ENCODE results near the gene NPLOC4. TPM values are rescaled to one million over a fixed set of nuclear protein-coding genes. Genes with fewer than 3 reads are reported as not detected.

The NPLOC4 gene
- total and polyA plus RNA-seq, 9 of the 15 experiments (the other 6 are each of a cell fraction or from before 2014, with no cell fraction given) = 1.5 to 116 (median 64.5) TPM

DNA sequence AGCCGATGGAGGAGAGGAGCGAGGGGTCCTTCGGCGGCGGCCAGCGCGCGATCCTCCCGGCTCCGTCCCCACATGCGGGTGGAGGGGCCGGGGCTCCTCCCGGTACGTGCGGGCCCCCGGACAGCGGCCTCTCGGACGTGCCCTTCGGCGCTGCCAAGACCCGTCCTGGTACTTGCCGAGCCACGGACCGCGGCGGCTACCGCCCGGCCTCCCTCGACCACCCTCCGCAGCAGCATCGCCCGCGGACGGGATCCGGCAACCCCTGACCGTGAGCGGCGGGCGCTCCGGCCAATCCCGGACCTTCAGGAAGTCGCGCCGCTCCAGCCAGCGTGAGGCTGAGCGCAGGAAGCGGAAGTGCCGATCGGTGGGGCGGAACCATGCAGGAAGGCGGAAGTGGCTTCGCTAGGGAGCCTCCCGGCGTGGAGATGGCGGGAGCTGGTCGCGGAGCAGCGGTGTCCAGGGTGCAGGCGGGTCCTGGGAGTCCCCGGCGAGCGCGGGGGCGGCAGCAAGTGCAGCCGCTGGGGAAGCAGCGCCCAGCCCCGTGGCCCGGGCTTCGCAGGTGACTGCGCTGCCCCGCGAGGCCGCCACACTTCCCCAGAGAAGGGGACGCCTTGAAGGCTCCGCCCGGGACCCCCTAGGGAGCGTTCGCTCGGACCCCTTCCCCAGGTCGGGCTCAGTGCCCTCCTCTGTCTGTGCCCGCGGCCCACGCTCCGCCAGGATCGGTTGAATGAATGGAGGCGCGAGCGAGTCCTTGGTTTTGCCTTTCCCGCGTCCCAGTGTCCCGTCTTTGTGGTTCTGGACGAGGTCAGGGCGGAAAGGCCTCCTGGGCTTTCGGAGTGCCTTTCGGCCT is 29.7 kb upstream of the NPLOC4 start, which contains the start of the genes CCDC137 and OXLD1 (continued):
- TF ChIP-seq CXXC5 (CRISPR knock-in tag; IDR thresholded peaks at IDR 0.05) = peak; percentile 71
- no peak for TF ChIP-seq XRCC3 (IDR thresholded peaks at IDR 0.05)
- TF ChIP-seq, protein P1, sequence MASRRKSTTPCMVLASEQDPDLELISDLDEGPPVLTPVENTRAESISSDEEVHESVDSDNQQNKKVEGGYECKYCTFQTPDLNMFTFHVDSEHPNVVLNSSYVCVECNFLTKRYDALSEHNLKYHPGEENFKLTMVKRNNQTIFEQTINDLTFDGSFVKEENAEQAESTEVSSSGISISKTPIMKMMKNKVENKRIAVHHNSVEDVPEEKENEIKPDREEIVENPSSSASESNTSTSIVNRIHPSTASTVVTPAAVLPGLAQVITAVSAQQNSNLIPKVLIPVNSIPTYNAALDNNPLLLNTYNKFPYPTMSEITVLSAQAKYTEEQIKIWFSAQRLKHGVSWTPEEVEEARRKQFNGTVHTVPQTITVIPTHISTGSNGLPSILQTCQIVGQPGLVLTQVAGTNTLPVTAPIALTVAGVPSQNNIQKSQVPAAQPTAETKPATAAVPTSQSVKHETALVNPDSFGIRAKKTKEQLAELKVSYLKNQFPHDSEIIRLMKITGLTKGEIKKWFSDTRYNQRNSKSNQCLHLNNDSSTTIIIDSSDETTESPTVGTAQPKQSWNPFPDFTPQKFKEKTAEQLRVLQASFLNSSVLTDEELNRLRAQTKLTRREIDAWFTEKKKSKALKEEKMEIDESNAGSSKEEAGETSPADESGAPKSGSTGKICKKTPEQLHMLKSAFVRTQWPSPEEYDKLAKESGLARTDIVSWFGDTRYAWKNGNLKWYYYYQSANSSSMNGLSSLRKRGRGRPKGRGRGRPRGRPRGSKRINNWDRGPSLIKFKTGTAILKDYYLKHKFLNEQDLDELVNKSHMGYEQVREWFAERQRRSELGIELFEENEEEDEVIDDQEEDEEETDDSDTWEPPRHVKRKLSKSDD (conservative IDR thresholded peaks at IDR 0.05; ENCODE audit: low read length) = no peak
- peak; percentile 88 for TF ChIP-seq ASH1L (IDR thresholded peaks at IDR 0.05; ENCODE audit: borderline replicate concordance, low read depth, partially characterized antibody)
- TF ChIP-seq ZNF41 (CRISPR knock-in tag; conservative IDR thresholded peaks at IDR 0.05) = no peak
- no peak for TF ChIP-seq ETS2 (tag; IDR thresholded peaks at IDR 0.05; ENCODE audit: borderline replicate concordance, poor library complexity, severe bottlenecking)
- peak; percentile 78; the same call in 1 of the 2 replicates for TF ChIP-seq EP400 (IDR thresholded peaks at IDR 0.05)
- TF ChIP-seq STAT5B (CRISPR knock-in tag; IDR thresholded peaks at IDR 0.05) = no peak
- TF ChIP-seq, protein P2, sequence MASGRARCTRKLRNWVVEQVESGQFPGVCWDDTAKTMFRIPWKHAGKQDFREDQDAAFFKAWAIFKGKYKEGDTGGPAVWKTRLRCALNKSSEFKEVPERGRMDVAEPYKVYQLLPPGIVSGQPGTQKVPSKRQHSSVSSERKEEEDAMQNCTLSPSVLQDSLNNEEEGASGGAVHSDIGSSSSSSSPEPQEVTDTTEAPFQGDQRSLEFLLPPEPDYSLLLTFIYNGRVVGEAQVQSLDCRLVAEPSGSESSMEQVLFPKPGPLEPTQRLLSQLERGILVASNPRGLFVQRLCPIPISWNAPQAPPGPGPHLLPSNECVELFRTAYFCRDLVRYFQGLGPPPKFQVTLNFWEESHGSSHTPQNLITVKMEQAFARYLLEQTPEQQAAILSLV (tag; IDR thresholded peaks at IDR 0.05) = no peak
- TF ChIP-seq, protein P3, sequence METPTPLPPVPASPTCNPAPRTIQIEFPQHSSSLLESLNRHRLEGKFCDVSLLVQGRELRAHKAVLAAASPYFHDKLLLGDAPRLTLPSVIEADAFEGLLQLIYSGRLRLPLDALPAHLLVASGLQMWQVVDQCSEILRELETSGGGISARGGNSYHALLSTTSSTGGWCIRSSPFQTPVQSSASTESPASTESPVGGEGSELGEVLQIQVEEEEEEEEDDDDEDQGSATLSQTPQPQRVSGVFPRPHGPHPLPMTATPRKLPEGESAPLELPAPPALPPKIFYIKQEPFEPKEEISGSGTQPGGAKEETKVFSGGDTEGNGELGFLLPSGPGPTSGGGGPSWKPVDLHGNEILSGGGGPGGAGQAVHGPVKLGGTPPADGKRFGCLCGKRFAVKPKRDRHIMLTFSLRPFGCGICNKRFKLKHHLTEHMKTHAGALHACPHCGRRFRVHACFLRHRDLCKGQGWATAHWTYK (CRISPR knock-in tag; IDR thresholded peaks at IDR 0.05) = no peak; the same call in none of the 2 replicates
- TF ChIP-seq MAFK (IDR thresholded peaks at IDR 0.05; ENCODE audit: low read length) = no peak
- TF ChIP-seq, protein P4, sequence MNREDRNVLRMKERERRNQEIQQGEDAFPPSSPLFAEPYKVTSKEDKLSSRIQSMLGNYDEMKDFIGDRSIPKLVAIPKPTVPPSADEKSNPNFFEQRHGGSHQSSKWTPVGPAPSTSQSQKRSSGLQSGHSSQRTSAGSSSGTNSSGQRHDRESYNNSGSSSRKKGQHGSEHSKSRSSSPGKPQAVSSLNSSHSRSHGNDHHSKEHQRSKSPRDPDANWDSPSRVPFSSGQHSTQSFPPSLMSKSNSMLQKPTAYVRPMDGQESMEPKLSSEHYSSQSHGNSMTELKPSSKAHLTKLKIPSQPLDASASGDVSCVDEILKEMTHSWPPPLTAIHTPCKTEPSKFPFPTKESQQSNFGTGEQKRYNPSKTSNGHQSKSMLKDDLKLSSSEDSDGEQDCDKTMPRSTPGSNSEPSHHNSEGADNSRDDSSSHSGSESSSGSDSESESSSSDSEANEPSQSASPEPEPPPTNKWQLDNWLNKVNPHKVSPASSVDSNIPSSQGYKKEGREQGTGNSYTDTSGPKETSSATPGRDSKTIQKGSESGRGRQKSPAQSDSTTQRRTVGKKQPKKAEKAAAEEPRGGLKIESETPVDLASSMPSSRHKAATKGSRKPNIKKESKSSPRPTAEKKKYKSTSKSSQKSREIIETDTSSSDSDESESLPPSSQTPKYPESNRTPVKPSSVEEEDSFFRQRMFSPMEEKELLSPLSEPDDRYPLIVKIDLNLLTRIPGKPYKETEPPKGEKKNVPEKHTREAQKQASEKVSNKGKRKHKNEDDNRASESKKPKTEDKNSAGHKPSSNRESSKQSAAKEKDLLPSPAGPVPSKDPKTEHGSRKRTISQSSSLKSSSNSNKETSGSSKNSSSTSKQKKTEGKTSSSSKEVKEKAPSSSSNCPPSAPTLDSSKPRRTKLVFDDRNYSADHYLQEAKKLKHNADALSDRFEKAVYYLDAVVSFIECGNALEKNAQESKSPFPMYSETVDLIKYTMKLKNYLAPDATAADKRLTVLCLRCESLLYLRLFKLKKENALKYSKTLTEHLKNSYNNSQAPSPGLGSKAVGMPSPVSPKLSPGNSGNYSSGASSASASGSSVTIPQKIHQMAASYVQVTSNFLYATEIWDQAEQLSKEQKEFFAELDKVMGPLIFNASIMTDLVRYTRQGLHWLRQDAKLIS (CRISPR knock-in tag; IDR thresholded peaks at IDR 0.05) = no peak; the same call in 1 of the 2 replicates
- no peak for TF ChIP-seq STAG1 (CRISPR knock-in tag; IDR thresholded peaks at IDR 0.05; ENCODE audit: borderline replicate concordance)
- TF ChIP-seq RHOXF2B (CRISPR knock-in tag; conservative IDR thresholded peaks at IDR 0.05) = no peak
- no peak for TF ChIP-seq PURB (CRISPR knock-in tag; IDR thresholded peaks at IDR 0.05; ENCODE audit: low read depth)
- TF ChIP-seq NFYB (IDR thresholded peaks at IDR 0.05; ENCODE audit: extremely low read depth, insufficient read length) = peak; percentile 88
- no peak for TF ChIP-seq PYGO2 (tag; IDR thresholded peaks at IDR 0.05)
- TF ChIP-seq TEAD1 (CRISPR knock-in tag; IDR thresholded peaks at IDR 0.05) = peak in 1 of 2 experiments; percentile 38; a peak in 1 of 4 replicates

Measured in K562 (cell line).